GDM1 (cell line): Measurements from ENCODE around the gene PLAC1.

Experiments used
- DNase-seq: peaks from one replicate; lab custom pipeline; 2025; lab: John Stamatoyannopoulos, UW

PLAC1 gene

DNA sequence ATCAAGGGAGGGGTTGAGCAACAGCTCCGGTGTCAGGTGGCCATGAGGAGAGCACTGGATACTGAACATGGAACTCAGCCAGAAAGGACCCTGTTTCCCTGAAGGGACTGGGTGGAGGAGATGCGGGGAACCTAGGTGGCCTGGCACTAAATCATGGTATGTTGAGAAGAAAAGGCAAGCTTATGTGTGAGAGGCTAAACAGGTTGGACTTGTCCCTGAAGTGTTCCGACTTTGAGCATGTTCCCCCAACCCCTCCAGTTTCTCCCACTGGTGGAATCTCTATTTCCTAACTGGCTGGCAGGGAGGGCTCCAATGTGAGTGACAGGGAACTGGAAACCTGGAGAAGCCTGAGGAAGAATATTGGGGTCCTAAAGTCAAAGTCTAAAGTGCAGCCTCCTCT is 69.5 kb downstream of the PLAC1 start:
- no peak for DNase-seq

DNA sequence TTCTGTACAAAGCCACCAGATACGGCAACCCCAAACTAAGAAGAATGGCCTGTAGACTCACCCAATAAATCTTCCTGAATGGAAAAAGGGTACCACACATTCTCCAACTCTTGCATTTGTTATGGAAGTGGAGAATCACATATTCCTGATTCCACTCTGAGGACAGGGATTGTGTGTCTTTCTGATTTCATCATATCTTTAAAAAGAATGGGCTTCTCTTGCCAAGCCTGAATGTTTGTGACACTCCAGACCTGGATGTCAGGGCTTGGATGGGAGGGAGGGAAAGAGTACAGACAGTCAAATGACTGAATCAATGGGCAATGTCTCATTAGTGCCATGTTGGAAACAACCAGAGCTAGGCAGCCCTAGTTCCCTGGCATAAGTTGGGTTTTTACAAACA is 77.4 kb downstream of the PLAC1 start:
- DNase-seq, result no peak

DNA sequence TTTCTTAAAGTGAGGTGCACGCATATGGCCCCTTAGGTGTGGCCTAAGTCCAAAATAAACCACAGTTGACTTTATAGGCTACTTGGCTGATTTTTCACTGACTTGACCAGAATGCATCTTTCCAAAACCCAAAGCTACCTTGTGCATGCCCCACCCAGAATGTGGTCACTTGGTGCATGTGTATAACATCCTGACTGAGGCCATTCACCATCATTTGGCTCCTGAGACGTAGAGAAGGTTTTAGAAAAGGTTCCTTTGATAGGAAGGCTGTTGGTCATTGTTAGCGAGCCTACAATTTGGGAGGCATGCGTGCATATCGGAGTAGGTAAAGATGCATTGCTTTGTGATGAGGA is 84.6 kb downstream of the PLAC1 start:
- no peak for DNase-seq

DNA sequence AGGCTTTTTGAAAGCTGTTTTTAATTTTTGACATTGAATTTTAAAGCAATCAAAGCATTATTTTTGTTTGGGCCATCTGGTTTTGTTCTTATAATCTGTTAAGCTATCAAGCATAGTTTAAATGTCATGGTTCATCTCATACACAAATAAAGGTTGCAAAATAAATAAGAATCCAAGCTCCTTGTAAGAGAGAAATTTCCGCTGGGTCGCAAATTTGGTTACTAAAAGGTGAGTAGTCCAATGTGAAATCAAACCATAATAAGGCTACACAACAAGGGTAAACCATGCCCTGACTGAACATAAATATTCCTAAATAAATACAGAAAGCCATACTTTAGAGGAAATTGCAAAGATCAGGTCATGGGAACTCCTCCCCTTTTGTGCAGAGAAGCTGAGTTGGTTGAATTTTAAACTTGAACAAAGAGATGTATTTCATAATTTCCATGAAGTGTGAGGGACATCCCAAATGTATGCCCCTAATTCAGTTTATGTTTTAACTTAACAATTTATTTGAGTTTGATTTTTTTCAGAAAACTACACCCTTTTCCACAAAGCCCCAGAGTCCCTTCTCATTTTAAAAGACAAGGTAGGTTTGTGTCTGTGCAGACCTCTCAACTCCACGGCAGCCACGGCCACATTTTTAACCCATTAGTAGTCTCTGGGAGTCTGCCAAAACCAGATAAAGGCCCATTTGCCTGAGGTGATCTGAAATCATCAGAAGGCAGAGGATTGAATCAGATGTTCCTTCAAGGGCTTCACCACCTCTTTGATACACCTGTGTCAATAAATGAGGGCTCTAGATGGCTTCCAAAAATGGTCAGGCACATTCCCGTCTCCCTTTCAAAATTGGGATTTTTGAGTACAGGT is 85.2 kb downstream of the PLAC1 start:
- no peak for DNase-seq

DNA sequence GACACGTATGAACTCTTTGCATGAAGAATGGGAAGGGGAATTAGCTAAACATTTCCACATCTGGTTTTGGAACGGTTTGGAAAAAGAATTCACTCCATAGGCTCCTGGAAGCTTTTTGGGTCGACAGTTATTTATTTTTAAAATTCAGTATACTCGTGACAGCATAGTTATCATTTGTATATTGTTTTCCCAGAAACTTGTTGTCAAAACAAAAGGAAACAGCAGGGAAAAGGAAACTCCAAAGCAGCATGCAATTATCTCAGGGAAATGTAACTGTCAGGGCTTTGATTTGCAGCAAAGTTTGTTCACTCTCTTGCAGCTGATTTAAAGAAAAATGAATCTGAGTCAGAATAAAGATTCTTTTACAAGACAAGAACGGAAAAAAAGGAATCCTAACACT is 86.5 kb downstream of the PLAC1 start:
- no peak for DNase-seq

DNA sequence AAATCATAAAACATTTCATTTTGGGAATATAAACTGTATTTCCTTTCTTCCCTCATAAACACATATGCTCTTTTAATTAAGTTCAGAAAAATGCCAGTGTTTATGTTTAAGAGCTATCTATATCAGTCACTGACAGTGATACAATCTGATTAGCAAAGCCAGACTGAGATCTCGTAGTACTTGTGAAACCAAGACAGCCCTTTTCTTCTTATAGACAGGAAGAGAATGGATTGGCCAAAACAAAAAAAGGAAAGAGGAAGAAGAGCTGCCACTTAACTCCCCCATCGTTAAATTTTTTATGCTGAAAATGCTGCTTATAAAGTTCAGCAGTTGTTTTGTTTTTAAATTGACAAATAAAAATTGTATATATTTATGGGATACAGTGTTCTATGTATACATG is 87.4 kb downstream of the PLAC1 start:
- DNase-seq, result no peak

DNA sequence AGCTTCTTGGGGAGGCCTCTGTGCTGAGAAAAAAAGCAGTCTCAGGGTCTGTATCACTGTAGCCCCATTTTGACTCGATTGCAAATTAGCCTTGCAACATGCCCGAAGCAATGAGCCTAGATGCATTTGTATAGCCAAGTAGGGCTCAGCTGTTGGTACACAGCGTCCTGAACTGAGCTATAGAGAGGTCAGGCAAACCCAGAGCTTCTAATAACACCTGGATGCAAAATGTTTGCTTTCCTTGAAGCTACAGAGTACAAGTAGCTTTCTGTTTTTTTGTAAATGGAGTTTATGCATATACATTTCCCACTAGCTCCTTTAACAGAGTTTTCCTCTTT is 87.8 kb downstream of the PLAC1 start:
- no peak for DNase-seq

DNA sequence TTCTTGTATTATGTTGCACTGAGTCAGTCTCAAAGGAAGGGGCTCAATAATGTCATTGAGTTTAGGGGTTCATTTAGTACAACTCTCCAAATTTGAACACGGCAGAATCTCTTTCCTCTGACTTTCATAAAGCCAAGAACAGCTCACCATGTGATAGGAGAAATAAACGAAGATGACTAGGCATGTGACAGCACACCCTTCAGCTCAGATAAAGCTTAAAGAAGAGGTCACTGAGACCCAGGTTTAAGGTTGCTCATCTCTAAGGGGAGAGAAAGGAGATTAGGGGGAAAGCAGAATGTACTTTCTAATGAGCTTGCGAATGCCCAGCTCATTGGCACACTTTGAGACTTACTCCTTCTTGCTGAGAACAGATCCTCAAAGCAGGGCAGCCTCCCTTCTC is 89.0 kb downstream of the PLAC1 start:
- no peak for DNase-seq

DNA sequence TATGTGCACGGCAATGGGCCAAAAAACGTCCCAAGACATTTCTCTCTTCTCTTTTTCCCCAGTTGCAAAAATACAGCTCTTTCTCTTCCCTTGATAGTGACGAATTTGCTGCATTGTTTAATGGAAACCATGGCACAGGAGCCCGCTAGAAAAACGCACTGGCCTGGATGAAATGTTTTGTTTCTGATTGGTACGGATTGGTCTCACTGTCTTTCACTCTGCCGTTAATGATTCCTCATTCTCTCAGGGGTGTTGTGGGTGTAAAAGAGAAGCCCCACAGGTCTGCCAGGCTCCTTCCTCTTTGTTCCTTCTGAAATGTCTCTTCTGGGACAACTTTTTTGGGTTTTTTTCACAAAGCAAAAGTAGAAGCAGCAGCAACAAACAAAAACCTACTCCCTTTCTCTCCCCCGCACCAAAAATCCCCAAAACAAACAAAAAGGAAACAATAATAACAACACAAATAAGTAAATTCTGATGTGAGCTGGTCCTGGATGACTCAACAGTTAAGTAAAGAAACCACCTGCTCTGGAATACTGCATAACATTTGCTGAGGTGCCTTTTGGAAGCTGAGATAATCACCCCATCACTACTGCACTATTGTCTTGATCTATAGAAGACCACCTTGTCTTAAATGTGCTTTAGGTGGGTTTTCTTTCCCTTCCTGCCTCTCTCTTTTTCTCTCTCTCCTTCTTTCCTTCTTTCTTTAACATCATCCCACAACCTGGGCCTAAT is 89.8 kb downstream of the PLAC1 start:
- no peak for DNase-seq

DNA sequence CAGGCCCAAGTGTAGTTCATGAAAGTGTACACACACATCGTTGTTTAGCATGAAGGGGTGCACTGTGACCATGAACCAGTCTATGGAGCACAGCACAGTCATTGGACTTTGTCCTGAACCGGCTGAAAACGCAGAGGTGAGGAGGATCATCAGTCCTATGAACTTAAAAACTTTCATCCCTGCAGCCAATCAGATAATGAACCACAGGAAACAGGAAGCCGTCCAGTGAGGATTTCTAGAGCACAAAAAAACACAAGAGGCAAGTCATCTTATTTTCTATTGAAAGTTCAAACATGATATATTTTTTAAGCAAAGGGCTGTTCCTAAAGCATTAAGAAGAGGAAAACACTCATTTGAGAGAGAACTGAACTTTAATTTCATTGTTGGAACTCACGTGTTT is 91.8 kb downstream of the PLAC1 start:
- DNase-seq, result no peak

DNA sequence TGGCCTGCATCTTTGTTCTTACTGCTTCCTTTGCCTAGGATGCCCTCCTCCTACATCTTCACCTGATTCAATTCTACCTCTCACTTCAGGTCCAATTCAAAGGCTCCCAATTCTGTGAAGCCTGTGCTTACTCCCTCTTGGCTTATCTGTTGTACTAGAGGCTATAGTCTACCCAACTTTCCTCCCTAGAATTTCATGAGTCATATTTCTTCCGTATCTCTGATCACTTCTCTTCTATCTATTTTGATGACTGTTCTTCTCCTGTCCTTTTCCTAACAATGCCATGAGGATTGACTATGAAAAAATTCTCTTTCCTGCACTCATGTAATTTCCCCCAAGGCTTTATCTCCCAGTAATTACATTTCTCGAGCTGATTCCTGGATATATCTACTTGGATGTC is 96.3 kb downstream of the PLAC1 start:
- no peak for DNase-seq

DNA sequence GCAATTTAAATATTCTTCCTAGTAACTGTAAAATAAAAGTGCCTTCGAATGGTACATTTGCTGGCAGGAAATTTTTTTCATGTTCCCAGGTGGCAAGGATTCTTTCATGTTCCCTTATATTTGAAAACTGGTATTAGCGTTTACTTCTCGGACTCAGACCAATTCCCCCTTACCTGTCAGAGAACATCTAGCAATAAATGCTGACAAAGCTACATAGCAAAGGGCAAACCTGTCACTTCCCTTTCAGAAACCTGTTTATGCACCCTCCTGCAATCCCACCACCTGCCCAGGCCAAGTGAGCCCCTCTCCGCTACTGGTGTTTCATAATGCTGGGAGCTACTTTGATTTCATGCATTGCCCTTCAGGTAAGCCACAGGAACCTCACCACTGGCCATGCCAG is 100.1 kb downstream of the PLAC1 start:
- DNase-seq, result no peak

DNA sequence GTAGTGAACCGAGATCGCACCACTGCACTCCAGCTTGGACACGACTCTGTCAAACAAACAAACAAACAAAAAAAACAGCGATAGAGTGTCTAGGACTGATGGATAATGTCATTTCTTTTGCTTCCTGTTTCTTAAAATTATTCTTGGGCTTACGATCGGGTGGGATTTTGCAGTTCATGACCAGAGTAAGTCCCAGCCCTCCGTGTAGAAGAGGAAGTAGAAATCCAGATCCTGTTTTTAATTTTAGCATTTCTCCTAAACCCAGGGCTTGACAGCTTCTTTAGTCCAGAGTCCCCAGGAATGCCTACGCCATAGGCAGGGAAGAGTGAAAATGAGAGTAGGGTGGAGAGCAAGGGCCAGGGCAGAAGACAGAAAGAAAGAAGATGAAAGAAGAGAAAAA is 104.0 kb downstream of the PLAC1 start:
- no peak for DNase-seq

DNA sequence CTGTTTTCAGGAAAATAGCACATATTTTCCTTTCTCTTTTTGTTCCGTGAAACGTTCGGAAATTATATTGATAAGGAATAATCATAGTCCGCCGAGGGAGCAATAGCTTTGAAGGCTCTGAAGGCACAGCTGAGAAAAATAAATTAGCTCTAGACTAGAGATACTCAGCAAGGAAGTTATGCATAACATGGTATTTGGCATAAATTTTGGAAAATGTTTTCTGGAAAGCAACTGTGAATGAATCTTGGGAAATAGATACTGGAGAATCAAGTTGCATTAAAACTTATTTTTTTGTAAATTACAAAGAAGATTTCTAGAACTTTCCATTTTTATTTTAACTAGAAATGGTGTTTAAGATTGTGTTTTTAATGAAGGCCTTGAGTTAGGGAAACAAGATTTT is 105.9 kb downstream of the PLAC1 start:
- no peak for DNase-seq

DNA sequence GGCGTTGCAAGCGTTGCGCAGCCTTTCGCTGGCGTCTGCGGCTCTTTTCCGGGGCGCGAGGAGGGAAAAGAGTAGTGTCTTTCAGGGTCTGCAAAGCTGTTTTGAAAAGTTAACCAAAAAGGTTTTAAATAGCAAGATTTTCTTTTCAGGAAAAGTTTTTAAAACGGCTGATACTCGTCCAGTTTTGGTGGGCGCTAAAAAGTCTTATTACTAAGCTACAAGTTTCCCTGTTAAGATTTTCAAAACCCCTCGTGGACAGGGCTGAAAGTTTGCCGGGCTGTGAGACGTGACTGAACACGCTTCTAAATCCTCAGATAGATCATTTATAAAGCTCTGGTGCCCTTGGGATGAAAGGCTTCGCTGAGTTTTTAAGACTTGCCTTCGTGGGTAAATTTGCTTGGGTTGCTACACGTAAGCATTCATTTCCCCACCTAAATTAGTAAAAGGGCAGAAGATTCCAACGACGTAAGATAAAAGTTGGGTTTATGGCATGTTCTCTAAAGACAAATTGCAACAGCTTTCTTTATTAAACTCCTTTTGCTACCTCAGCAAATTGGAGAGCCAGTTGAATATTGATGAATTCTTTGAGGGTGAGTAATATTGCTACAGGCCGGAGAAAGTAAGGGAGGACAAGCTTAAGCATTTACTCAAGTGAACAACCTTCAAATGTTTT is 106.8 kb downstream of the PLAC1 start:
- DNase-seq, result no peak

DNA sequence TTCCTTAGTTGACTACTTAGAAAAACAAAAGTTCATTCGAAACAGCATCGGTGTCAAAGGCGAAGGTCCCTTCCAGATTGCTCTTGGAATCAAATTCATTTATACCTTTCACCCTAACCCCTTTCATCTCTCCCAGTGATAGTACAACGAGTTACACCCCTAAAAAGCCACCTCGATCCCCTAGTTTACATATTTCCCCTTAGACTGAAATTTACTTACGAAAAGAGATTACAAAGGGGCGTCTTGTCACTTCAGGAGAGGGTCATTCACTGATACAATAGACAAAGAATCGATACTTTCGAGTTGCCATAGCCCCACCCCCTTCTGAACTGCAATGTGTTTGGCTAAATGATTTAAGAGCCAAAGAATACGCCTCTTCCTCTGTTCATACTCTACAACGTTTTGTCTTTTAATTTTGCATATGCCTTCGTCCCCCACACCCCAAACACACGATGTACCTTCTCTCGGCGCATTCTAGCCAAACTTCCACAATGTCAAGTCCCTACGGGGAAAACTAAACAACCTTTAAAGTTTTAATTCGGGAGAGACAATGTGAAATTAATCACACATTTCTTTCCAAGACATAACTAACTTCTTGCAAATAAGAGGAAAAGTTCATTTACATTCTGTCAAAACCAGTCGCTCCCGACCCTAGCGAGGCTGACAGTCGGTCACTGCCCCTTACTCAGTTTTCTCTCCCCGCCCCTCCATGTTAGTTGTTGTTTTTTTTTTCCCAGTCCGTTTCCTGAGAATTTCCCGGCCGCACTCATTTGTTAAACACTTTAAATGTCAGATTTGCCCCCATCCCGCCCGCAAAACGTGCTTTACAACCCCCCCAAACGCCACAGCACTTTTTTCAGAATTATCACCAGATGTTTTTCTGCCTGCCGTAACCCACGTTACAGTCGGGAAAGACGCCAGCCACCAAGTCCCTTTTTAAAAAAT is 109.7 kb downstream of the PLAC1 start:
- DNase-seq, result peak; percentile 5

DNA sequence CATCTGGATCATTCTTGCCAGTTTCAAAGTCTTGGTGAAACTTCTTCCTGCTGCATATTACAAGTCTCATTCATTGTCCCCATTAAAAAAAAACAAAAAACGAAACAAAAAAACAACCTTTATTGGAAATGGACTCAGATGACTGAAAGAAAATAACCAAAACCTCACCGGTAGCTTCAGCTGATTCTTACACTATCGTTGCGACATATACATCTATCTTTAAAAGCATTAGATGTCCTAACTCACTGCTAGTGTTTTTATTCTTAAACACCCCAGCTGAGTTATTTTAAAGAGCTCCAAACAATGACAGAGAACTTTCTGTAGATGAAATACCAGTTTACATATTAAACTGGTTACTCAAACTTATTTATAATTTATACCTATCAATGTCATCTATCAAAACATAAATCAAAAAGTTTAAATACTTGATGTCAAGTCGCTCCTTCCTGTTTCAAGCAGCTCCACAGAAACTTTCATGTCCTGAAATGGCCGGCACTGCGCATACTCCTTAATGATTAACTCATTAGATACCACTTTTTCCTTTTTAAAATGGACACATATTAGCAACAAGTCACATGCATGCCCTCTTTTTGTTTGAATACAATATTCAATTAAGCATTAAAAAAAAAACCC is 111.1 kb downstream of the PLAC1 start:
- no peak for DNase-seq

DNA sequence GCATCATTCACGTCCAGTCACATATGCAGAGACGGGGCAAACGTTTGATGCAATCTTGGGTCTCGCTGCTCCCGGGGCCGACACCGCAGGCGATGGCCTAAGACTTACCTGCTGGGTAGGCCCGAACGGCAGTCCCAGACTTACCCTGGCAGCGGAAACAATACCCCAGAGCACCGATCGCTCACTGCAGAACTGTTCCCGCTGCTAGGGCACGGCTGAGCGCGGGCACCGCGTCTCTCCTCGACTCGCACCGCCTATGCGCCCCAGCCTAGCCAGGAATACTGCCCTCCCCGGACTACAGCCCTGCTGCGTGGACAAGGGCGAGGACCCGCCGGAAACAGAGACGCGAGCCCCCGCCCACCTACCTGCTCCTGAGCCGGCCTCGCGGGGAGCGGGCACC is 112.1 kb downstream of the PLAC1 start:
- no peak for DNase-seq

DNA sequence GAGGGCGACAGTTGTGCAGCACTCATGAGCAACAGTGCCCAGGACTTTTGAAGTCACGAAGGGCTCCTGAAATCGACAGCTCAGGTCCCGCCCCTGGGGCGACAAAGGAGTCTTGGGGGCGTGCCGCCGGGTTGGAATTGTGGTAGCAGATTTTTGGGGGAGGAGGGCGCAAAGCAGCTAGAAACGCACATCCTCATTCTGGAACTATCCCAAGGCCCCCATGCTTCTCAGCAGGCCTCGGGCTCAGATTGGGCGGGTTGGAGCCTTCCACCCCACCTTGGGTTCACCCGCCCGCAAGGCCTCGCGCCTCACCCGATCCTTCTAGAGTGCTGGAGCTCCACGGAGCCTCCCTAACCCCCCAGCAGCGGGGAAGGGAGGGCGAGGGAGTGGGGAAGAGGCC is 112.8 kb downstream of the PLAC1 start:
- DNase-seq, result no peak

DNA sequence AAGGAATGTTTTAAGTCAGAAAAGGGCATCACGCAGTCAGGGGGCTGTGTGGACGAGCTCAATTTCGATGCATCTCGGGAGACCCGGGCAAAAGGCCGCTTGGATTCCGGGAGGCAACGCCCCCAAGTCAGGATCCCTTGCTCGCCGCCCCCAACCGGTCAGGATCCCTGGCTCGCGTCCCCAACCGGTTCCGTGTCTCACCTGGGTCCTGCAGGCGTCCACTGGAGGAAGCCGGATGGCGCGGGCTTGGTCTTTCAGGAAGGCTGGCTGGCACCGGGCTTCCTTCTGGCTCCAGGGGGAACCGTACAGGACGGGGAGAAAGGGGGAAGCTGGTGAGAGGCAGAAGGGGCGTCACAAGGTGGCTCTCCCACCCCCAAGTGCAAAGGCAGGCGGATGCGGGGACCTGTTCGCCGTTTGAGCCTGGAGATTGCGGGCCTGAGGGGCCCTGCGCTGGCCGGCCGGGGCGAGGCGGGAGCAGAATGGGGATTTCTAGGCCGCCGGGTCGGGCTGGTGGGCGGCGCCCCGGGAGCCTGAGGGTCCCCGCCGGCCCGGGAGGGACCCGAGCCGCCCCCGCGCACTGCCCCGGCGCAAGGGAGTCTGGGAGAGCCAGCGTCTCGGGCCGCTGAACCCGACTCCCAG is 113.6 kb downstream of the PLAC1 start:
- no peak for DNase-seq

DNA sequence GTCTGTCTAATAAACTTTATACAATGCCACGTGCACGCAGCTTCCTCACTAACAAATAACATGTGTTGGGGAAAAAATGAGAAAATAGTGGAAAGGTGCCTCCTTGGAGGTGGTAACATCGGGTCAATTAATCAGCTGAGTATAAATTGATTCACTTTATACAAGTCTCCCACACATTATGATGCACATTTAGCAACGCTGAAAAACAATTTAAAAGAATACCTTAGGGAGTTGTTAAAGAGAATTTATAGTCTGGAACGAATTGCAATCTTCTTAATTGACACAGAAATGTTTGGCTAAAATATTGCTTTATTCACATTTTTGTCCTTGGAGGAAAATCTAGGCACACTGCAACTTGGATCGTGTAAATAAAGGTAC is 114.1 kb downstream of the PLAC1 start:
- no peak for DNase-seq
